ENCODE data around the gene REX1BD.
"Not testable (repeated sequence)": the region's sequence is repeated elsewhere in the genome, so short reads cannot be mapped to it uniquely, and the experiment has no call there.

Gene REX1BD

DNA sequence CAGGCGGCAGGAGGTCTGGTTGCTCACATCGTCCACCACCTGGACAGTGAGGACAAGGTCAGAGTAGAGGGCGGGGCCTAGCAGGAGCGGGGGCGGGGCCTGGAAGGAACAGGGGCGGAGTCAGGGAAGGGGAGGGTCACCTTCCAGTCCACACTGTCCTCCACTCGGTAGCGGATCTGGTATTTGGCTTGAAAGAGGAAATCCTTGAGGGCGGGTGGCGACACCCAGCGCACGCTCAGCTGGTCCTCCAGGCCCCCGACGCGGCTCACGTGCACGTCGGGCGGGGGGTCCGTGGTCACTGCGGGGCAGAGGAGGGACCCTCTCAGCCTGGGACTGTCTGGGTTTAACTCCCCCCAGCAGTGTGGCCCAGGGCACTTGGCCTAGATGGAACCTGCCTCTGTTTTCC lies 8.2 kb downstream of the REX1BD start:
- Histone ChIP-seq H3K27me3 (ENCODE audit: insufficient read depth, low read length, poor library complexity) (no peaks in the 10 kb centered on the region), H3K9ac (ENCODE audit: low read depth, low read length) (no peak overlapping the region), H3K79me2 (ENCODE audit: insufficient read depth, low read length) (no peaks in the 10 kb centered on the region), H3K36me3 (ENCODE audit: insufficient read depth, low read length) (no peaks in the 10 kb centered on the region), H3K9me3 (ENCODE audit: insufficient read depth, low read length, severe bottlenecking) (no peaks in the 10 kb centered on the region), H3K4me2 (ENCODE audit: insufficient read depth, low read length) (no peak overlapping the region), H4K20me1 (ENCODE audit: insufficient read depth, low read length) (no peaks in the 10 kb centered on the region), H3K27ac (ENCODE audit: low read length) (no peak overlapping the region), H3K4me3 (ENCODE audit: low read depth in 1 of 2, low read length in 2 of 2) (no peak overlapping the region), H2AFZ (ENCODE audit: low read depth, low read length) (no peak overlapping the region), H3K4me1 (ENCODE audit: insufficient read depth, low read length) (peaks cover 21% of the 10 kb centered on the region)
- DNase-seq (no peak), ATAC-seq (ENCODE audit: insufficient read depth, low read depth) (no peak)
- TF ChIP-seq, protein P1, sequence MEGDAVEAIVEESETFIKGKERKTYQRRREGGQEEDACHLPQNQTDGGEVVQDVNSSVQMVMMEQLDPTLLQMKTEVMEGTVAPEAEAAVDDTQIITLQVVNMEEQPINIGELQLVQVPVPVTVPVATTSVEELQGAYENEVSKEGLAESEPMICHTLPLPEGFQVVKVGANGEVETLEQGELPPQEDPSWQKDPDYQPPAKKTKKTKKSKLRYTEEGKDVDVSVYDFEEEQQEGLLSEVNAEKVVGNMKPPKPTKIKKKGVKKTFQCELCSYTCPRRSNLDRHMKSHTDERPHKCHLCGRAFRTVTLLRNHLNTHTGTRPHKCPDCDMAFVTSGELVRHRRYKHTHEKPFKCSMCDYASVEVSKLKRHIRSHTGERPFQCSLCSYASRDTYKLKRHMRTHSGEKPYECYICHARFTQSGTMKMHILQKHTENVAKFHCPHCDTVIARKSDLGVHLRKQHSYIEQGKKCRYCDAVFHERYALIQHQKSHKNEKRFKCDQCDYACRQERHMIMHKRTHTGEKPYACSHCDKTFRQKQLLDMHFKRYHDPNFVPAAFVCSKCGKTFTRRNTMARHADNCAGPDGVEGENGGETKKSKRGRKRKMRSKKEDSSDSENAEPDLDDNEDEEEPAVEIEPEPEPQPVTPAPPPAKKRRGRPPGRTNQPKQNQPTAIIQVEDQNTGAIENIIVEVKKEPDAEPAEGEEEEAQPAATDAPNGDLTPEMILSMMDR (IDR thresholded peaks at IDR 0.05; ENCODE audit: borderline replicate concordance, extremely low read depth, low read length, poor library complexity, severe bottlenecking) = no peak
- no peak for TF ChIP-seq EZH2 (IDR thresholded peaks at IDR 0.05; ENCODE audit: borderline replicate concordance, low read depth, low read length, severe bottlenecking)

- Histone ChIP-seq H3K27ac (ENCODE audit: low read length) (no peak overlapping the region), H4K20me1 (ENCODE audit: insufficient read depth, low read length) (no peaks in the 10 kb centered on the region), H3K4me3 (ENCODE audit: low read depth in 1 of 2, low read length in 2 of 2) (no peak overlapping the region), H3K36me3 (ENCODE audit: insufficient read depth, low read length) (no peaks in the 10 kb centered on the region), H3K4me1 (ENCODE audit: insufficient read depth, low read length) (peaks cover 17% of the 10 kb centered on the region), H3K9ac (ENCODE audit: low read depth, low read length) (no peak overlapping the region), H3K79me2 (ENCODE audit: insufficient read depth, low read length) (no peaks in the 10 kb centered on the region), H3K27me3 (ENCODE audit: insufficient read depth, low read length, poor library complexity) (peaks cover under 1% of the 10 kb centered on the region), H2AFZ (ENCODE audit: low read depth, low read length) (no peak overlapping the region), H3K4me2 (ENCODE audit: insufficient read depth, low read length) (no peak overlapping the region), H3K9me3 (ENCODE audit: insufficient read depth, low read length, severe bottlenecking) (no peaks in the 10 kb centered on the region)
- no peak for DNase-seq
- no peak for ATAC-seq (ENCODE audit: insufficient read depth, low read depth)
- TF ChIP-seq EZH2 (IDR thresholded peaks at IDR 0.05; ENCODE audit: borderline replicate concordance, low read depth, low read length, severe bottlenecking) = no peak
- TF ChIP-seq, protein P1 (IDR thresholded peaks at IDR 0.05; ENCODE audit: borderline replicate concordance, extremely low read depth, low read length, poor library complexity, severe bottlenecking) = no peak
These were observed 9.4 kb downstream of the REX1BD start for GRCh38 chr19:18597809-18598660.

- H3K9me3 ChIP-seq (ENCODE audit: insufficient read depth, low read length, severe bottlenecking) = no peaks in the 10 kb centered on the region
- no peak overlapping the region for H3K27ac ChIP-seq (ENCODE audit: low read length)
- H3K4me1 ChIP-seq (ENCODE audit: insufficient read depth, low read length) = peaks cover 2% of the 10 kb centered on the region
- no peak for DNase-seq
- no peak overlapping the region for H3K9ac ChIP-seq (ENCODE audit: low read depth, low read length)
- ATAC-seq (ENCODE audit: insufficient read depth, low read depth) = no peak
- H2AFZ ChIP-seq (ENCODE audit: low read depth, low read length) = no peak overlapping the region
- no peaks in the 10 kb centered on the region for H4K20me1 ChIP-seq (ENCODE audit: insufficient read depth, low read length)
- no peak overlapping the region for H3K4me2 ChIP-seq (ENCODE audit: insufficient read depth, low read length)
- no peaks in the 10 kb centered on the region for H3K36me3 ChIP-seq (ENCODE audit: insufficient read depth, low read length)
- H3K4me3 ChIP-seq (ENCODE audit: low read depth in 1 of 2, low read length in 2 of 2) = no peak overlapping the region
- H3K79me2 ChIP-seq (ENCODE audit: insufficient read depth, low read length) = no peaks in the 10 kb centered on the region
- peaks cover 6% of the 10 kb centered on the region for H3K27me3 ChIP-seq (ENCODE audit: insufficient read depth, low read length, poor library complexity)
- no peak for TF ChIP-seq EZH2 (IDR thresholded peaks at IDR 0.05; ENCODE audit: borderline replicate concordance, low read depth, low read length, severe bottlenecking)
- TF ChIP-seq, protein P1 (IDR thresholded peaks at IDR 0.05; ENCODE audit: borderline replicate concordance, extremely low read depth, low read length, poor library complexity, severe bottlenecking) = no peak
These were observed 10.9 kb downstream of the REX1BD start for GRCh38 chr19:18599485-18599884.

- H4K20me1 ChIP-seq (ENCODE audit: insufficient read depth, low read length); H2AFZ ChIP-seq (ENCODE audit: low read depth, low read length); H3K79me2 ChIP-seq (ENCODE audit: insufficient read depth, low read length); H3K27ac ChIP-seq (ENCODE audit: low read length); H3K9me3 ChIP-seq (ENCODE audit: insufficient read depth, low read length, severe bottlenecking); H3K4me1 ChIP-seq (ENCODE audit: insufficient read depth, low read length); H3K27me3 ChIP-seq (ENCODE audit: insufficient read depth, low read length, poor library complexity); H3K4me3 ChIP-seq (ENCODE audit: low read depth in 1 of 2, low read length in 2 of 2); DNase-seq; H3K36me3 ChIP-seq (ENCODE audit: insufficient read depth, low read length); H3K9ac ChIP-seq (ENCODE audit: low read depth, low read length); H3K4me2 ChIP-seq (ENCODE audit: insufficient read depth, low read length); ATAC-seq (ENCODE audit: insufficient read depth, low read depth): not testable (repeated sequence)
These were observed 12.2 kb downstream of the REX1BD start for GRCh38 chr19:18600692-18601397.
